A673 (cell line): Measurements from ENCODE around the gene LRRC9. TPM values are rescaled to one million over a fixed set of nuclear protein-coding genes. Genes with fewer than 3 reads are reported as not detected.

Experiments used
- BruUV-seq: library from RNA; stranded (reverse); fragments of 400-500 nt; replicated peaks from 2 replicates; lab custom pipeline; 2021; lab: Mats Ljungman, UMichigan
- CTCF ChIA-PET: fragments of 300-600 bp; sonication (Branson Sonifier 250); formaldehyde crosslinking; loops from one replicate; lab custom pipeline; 2022; ENCODE audit warnings: antibody characterized with exemption; lab: Charles Lee
- POLR2A ChIA-PET: fragments of 300-600 bp; sonication (Branson Sonifier 250); formaldehyde crosslinking; loops from one replicate; lab custom pipeline; 2022; ENCODE audit warnings: antibody characterized with exemption; ENCODE audit not compliant: low non-redundant PET; lab: Charles Lee
- DNase-seq: peaks from one replicate; pipeline ENCODE4 v3.0.0-alpha.2; 2015; ENCODE audit warnings: low spot score
- H3K27ac ChIP-seq: fragments of 200-600 bp; sonication (generic); 2 replicates; pipeline ENCODE4 v1.5.1; 2016; ENCODE audit warnings: mixed run types, low read depth, mild to moderate bottlenecking, mixed read lengths, antibody characterized with exemption, low read length; ENCODE audit not compliant: poor library complexity, severe bottlenecking
- H3K27me3 ChIP-seq: fragments of 200-600 bp; sonication (generic); replicated peaks from 2 replicates; pipeline ENCODE4 v1.6.1; 2017; ENCODE audit warnings: mixed run types, low read depth, mild to moderate bottlenecking, mixed read lengths, antibody characterized with exemption, low read length; ENCODE audit not compliant: insufficient read depth, poor library complexity
- H3K36me3 ChIP-seq: fragments of 200-600 bp; sonication (generic); 2 replicates; pipeline ENCODE4 v1.6.1; 2016; ENCODE audit warnings: mixed run types, mild to moderate bottlenecking, mixed read lengths, antibody characterized with exemption, low read length; ENCODE audit not compliant: insufficient read depth, poor library complexity, severe bottlenecking
- H3K4me1 ChIP-seq: fragments of 200-600 bp; sonication (generic); 2 replicates; pipeline ENCODE4 v1.6.1; 2017; ENCODE audit warnings: mixed run types, mild to moderate bottlenecking, mixed read lengths, antibody characterized with exemption, low read length; ENCODE audit not compliant: insufficient read depth, poor library complexity, severe bottlenecking
- H3K4me3 ChIP-seq: fragments of 200-600 bp; sonication (generic); 2 replicates; pipeline ENCODE4 v1.5.1; 2016; ENCODE audit warnings: low read depth, mixed run types, mild to moderate bottlenecking, mixed read lengths, low read length; ENCODE audit not compliant: poor library complexity, severe bottlenecking
- H3K9me3 ChIP-seq: fragments of 200-600 bp; sonication (generic); 2 replicates; pipeline ENCODE4 v1.6.1; 2016; ENCODE audit warnings: mixed run types, low read depth, mild to moderate bottlenecking, mixed read lengths, antibody characterized with exemption, low read length; ENCODE audit not compliant: poor library complexity, severe bottlenecking
- EZH2 ChIP-seq: fragments of 200-600 bp; sonication (generic); IDR thresholded peaks from 2 replicates; pipeline ENCODE4 v1.6.1; 2017; ENCODE audit warnings: borderline replicate concordance, low read depth, mild to moderate bottlenecking, mixed read lengths, antibody characterized with exemption, low read length; ENCODE audit not compliant: poor library complexity, severe bottlenecking
- intact Hi-C: fragments of 100-400 bp; cut with micrococcal nuclease; formaldehyde crosslinking; loops from one replicate; pipeline ENCODE4 v1.10.0; 2022; ENCODE audit not compliant: unreplicated experiment
- total RNA-seq: library from RNA; stranded (reverse); gene quantifications from 2 replicates; pipeline ENCODE4 v1.2.3, GENCODE V29; 2021
- TF ChIP-seq, protein P1 (sequence below): fragments of 300-800, 200-600 bp; sonication (generic); conservative IDR thresholded peaks from 2 replicates; pipeline ENCODE4 v1.5.1; 2017; ENCODE audit warnings: low read depth, mild to moderate bottlenecking, antibody characterized with exemption, low read length, moderate library complexity, mixed read lengths

Gene LRRC9
- total RNA-seq, 1 experiment from 2014 or later, result not detected

- no peaks in the 10 kb centered on the region for H3K9me3 ChIP-seq
- H3K36me3 ChIP-seq, result no peaks in the 10 kb centered on the region
- intact Hi-C loops, result no loop called here
- H3K27ac ChIP-seq, result no peak overlapping the region
- no peaks in the 10 kb centered on the region for H3K27me3 ChIP-seq
- H3K4me1 ChIP-seq, result no peaks in the 10 kb centered on the region
- DNase-seq, result no peak
- H3K4me3 ChIP-seq, result no peak overlapping the region
- ChIA-PET POLR2A (no interaction called here), CTCF (no interaction called here)
- TF ChIP-seq, protein P1, sequence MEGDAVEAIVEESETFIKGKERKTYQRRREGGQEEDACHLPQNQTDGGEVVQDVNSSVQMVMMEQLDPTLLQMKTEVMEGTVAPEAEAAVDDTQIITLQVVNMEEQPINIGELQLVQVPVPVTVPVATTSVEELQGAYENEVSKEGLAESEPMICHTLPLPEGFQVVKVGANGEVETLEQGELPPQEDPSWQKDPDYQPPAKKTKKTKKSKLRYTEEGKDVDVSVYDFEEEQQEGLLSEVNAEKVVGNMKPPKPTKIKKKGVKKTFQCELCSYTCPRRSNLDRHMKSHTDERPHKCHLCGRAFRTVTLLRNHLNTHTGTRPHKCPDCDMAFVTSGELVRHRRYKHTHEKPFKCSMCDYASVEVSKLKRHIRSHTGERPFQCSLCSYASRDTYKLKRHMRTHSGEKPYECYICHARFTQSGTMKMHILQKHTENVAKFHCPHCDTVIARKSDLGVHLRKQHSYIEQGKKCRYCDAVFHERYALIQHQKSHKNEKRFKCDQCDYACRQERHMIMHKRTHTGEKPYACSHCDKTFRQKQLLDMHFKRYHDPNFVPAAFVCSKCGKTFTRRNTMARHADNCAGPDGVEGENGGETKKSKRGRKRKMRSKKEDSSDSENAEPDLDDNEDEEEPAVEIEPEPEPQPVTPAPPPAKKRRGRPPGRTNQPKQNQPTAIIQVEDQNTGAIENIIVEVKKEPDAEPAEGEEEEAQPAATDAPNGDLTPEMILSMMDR, result no peak
- no peak for TF ChIP-seq EZH2
- no TSS peak for BruUV-seq
Measured at GRCh38 chr14:59926534-59926933, 6.6 kb downstream of the LRRC9 start.

DNA sequence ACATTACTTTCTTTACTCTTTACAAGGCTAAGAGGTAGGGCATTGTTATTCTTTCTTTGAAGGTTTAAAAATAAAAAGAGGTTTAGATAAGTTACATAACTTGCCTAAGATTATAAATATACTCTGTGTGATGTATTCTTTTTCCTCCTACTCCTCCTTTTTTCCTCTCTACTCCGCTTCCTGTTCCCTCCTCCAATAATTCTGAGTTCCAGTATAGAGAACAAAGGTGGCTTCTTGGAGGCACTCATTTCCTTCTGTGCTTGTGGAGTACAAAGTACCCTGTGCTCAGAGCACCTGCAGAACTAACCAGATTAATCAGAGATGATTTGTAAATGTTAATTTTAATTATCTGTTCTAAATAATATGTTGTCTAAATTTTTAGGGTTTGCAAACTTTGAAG is 11.3 kb downstream of the LRRC9 start:
- H3K27me3 ChIP-seq, result no peaks in the 10 kb centered on the region
- no peaks in the 10 kb centered on the region for H3K4me1 ChIP-seq
- H3K36me3 ChIP-seq, result no peaks in the 10 kb centered on the region
- H3K9me3 ChIP-seq, result no peaks in the 10 kb centered on the region
- TF ChIP-seq, protein P1, result no peak
- no peak for TF ChIP-seq EZH2
- H3K4me3 ChIP-seq, result no peak overlapping the region
- DNase-seq, result no peak
- no peak overlapping the region for H3K27ac ChIP-seq
- intact Hi-C loops, result loop anchor here (10.0 kb wide), 1 partner anchor 1114 kb away; no protein-coding TSS in a partner anchor
- CTCF ChIA-PET, result no interaction called here
- POLR2A ChIA-PET, result no interaction called here
- BruUV-seq, result no TSS peak

DNA sequence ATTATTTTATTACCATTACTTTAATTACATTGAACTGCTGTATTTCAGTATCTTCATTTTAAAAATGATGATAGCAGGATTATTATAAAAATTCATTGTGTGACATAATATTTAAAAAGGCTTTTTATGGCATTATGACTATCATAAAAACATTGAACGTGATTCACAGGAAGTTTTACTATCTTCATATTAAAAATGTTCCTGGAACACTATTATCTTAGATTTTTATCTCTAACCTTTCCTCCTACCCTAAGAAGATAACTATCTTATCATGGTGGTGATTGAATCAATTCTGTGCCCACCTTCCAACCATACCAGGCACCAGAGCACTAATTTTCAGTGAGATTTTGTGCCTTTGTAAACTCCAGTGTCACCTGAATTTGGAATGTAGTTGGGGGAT is 16.2 kb downstream of the LRRC9 start:
- POLR2A ChIA-PET, result no interaction called here
- no peak overlapping the region for H3K27ac ChIP-seq
- TF ChIP-seq EZH2, result no peak
- TF ChIP-seq, protein P1, result no peak
- CTCF ChIA-PET, result no interaction called here
- no peak overlapping the region for H3K4me3 ChIP-seq
- H3K36me3 ChIP-seq, result no peaks in the 10 kb centered on the region
- no peaks in the 10 kb centered on the region for H3K4me1 ChIP-seq
- intact Hi-C loops, result loop anchor here (10.0 kb wide), 1 partner anchor 1109 kb away; no protein-coding TSS in a partner anchor
- H3K9me3 ChIP-seq, result no peaks in the 10 kb centered on the region
- H3K27me3 ChIP-seq, result no peaks in the 10 kb centered on the region
- no TSS peak for BruUV-seq
- no peak for DNase-seq
